ENCODE measurements around the gene TM9SF4.

The TM9SF4 gene

GRCh38 chr20:32205843-32206759 lies 96.6 kb downstream of the TM9SF4 start:
- DNase-seq (ENCODE audit: low spot score) = no peak

GRCh38 chr20:32206760-32207625 lies 97.5 kb downstream of the TM9SF4 start:
- DNase-seq (ENCODE audit: low spot score) = no peak

- DNase-seq (ENCODE audit: low spot score) = peak; percentile 99
Measured at GRCh38 chr20:32207626-32208498, 98.3 kb downstream of the TM9SF4 start, which contains the start of the genes PLAGL2 and POFUT1. PLAGL2 (minus strand) TSS chr20:32207743; CDS start chr20:32202178, 5,565 bp downstream. POFUT1 (plus strand) TSS chr20:32207880; CDS start chr20:32207942, 62 bp downstream.

GRCh38 chr20:32208499-32209154 lies 99.1 kb downstream of the TM9SF4 start:
- DNase-seq (ENCODE audit: low spot score) = no peak

- no peak for DNase-seq (ENCODE audit: low spot score)
Measured at GRCh38 chr20:32209850-32210605, 100.5 kb downstream of the TM9SF4 start.

- no peak for DNase-seq (ENCODE audit: low spot score)
Measured at GRCh38 chr20:32213870-32214269, 104.4 kb downstream of the TM9SF4 start.

GRCh38 chr20:32215147-32215546 lies 105.6 kb downstream of the TM9SF4 start:
- no peak for DNase-seq (ENCODE audit: low spot score)

- no peak for DNase-seq (ENCODE audit: low spot score)
Measured at GRCh38 chr20:32215729-32216128, 106.2 kb downstream of the TM9SF4 start.

GRCh38 chr20:32216179-32217142 lies 106.9 kb downstream of the TM9SF4 start:
- no peak for DNase-seq (ENCODE audit: low spot score)
